ENCODE results near the gene MRPL22. TPM values are rescaled to one million over a fixed set of nuclear protein-coding genes. Genes with fewer than 3 reads are reported as not detected.

MRPL22 gene
- total RNA-seq, 1 donor from 2014 or later = 38.4 TPM

DNA sequence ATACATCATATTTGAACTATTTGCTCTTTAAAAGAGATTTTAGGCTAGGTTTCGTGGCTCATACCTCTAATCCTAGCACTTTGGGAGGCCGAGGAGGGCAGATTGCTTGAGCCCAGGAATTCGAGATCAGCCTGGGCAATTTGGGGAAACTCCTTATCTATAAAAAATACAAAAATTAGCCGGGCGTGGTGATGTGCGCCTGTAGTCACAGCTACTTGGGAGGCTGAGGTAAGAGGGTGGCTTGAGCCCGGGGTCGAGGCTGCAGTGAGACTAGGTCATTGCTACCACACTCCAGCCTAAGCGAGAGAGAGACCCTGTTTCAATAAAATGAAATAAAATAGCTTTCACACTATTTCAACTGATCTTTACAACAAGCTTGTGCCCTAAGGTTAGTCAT is 500 bp upstream of the MRPL22 start:
- H3K4me3 Mint-ChIP-seq (ENCODE audit: unreplicated experiment) = peak overlapping the region; percentile 97
- TF ChIP-seq CTCF (IDR thresholded peaks at IDR 0.05; ENCODE audit: partially characterized antibody, unreplicated experiment) = no peak
- peaks cover 7% of the 10 kb centered on the region for H3K27me3 Mint-ChIP-seq (ENCODE audit: unreplicated experiment)
- H3K36me3 Mint-ChIP-seq (ENCODE audit: unreplicated experiment) = no peaks in the 10 kb centered on the region
- peak overlapping the region; percentile 94 for H3K27ac Mint-ChIP-seq (ENCODE audit: unreplicated experiment)
- DNase-seq = no peak
- H3K9me3 Mint-ChIP-seq (ENCODE audit: unreplicated experiment) = peaks cover 3% of the 10 kb centered on the region
- peaks cover 2% of the 10 kb centered on the region for H3K4me1 Mint-ChIP-seq (ENCODE audit: low read depth, unreplicated experiment)

GRCh38 chr5:154943527-154943926 is 2.7 kb downstream of the MRPL22 start:
- Mint-ChIP-seq H3K4me3 (ENCODE audit: unreplicated experiment) (no peak overlapping the region), H3K27me3 (ENCODE audit: unreplicated experiment) (peaks cover 7% of the 10 kb centered on the region), H3K36me3 (ENCODE audit: unreplicated experiment) (no peaks in the 10 kb centered on the region), H3K9me3 (ENCODE audit: unreplicated experiment) (peaks cover 3% of the 10 kb centered on the region), H3K27ac (ENCODE audit: unreplicated experiment) (no peak overlapping the region), H3K4me1 (ENCODE audit: low read depth, unreplicated experiment) (peaks cover 2% of the 10 kb centered on the region)
- no peak for DNase-seq
- no peak for TF ChIP-seq CTCF (IDR thresholded peaks at IDR 0.05; ENCODE audit: partially characterized antibody, unreplicated experiment)

GRCh38 chr5:154944716-154945115 is 3.8 kb downstream of the MRPL22 start:
- DNase-seq = no peak
- H3K4me1 Mint-ChIP-seq (ENCODE audit: low read depth, unreplicated experiment) = peaks cover 2% of the 10 kb centered on the region
- H3K4me3 Mint-ChIP-seq (ENCODE audit: unreplicated experiment) = no peak overlapping the region
- H3K36me3 Mint-ChIP-seq (ENCODE audit: unreplicated experiment) = no peaks in the 10 kb centered on the region
- peaks cover 3% of the 10 kb centered on the region for H3K27me3 Mint-ChIP-seq (ENCODE audit: unreplicated experiment)
- no peak overlapping the region for H3K27ac Mint-ChIP-seq (ENCODE audit: unreplicated experiment)
- no peak for TF ChIP-seq CTCF (IDR thresholded peaks at IDR 0.05; ENCODE audit: partially characterized antibody, unreplicated experiment)
- peaks cover 3% of the 10 kb centered on the region for H3K9me3 Mint-ChIP-seq (ENCODE audit: unreplicated experiment)

DNA sequence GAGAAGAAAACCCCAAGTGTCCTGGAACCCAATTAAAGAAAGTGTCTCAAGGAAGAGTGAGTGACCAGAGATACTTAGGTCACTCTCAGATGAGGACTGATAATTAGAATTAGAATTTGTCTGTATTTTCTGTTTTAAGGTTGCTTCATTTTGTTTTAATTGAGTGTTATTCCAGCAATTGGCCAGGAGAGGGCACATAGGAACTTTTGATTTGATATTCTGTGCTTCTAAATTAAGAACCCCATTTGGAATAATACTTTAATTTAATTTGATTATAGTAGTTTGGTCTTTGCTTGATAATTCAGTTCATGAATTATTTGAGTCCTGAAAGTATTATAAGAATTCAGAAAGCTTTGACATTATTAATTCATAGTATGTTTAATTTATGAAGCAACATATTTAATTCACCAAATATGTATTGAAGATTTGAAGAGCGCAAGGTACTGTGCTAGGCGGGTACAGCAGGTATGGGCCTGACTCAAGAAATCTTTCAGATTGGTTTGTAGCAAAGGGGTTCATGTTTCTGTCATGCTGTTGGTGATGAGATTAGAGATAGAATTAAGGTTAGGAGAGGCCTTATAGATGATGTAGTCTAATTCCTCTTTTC is 4.9 kb downstream of the MRPL22 start:
- H3K27me3 Mint-ChIP-seq (ENCODE audit: unreplicated experiment) = peaks cover 2% of the 10 kb centered on the region
- H3K36me3 Mint-ChIP-seq (ENCODE audit: unreplicated experiment) = no peaks in the 10 kb centered on the region
- peaks cover 3% of the 10 kb centered on the region for H3K9me3 Mint-ChIP-seq (ENCODE audit: unreplicated experiment)
- peak; percentile 90 for TF ChIP-seq CTCF (IDR thresholded peaks at IDR 0.05; ENCODE audit: partially characterized antibody, unreplicated experiment)
- no peak overlapping the region for H3K4me3 Mint-ChIP-seq (ENCODE audit: unreplicated experiment)
- DNase-seq = no peak
- no peak overlapping the region for H3K27ac Mint-ChIP-seq (ENCODE audit: unreplicated experiment)
- peaks cover 2% of the 10 kb centered on the region for H3K4me1 Mint-ChIP-seq (ENCODE audit: low read depth, unreplicated experiment)

- no peak for TF ChIP-seq CTCF (IDR thresholded peaks at IDR 0.05; ENCODE audit: partially characterized antibody, unreplicated experiment)
- H3K36me3 Mint-ChIP-seq (ENCODE audit: unreplicated experiment) = no peaks in the 10 kb centered on the region
- no peak overlapping the region for H3K27ac Mint-ChIP-seq (ENCODE audit: unreplicated experiment)
- no peaks in the 10 kb centered on the region for H3K27me3 Mint-ChIP-seq (ENCODE audit: unreplicated experiment)
- no peak overlapping the region for H3K4me3 Mint-ChIP-seq (ENCODE audit: unreplicated experiment)
- DNase-seq = no peak
- no peaks in the 10 kb centered on the region for H3K4me1 Mint-ChIP-seq (ENCODE audit: low read depth, unreplicated experiment)
- H3K9me3 Mint-ChIP-seq (ENCODE audit: unreplicated experiment) = no peaks in the 10 kb centered on the region
These were observed 6.9 kb downstream of the MRPL22 start for GRCh38 chr5:154947778-154948177.
